NCI-H446 treated with DMSO at 0.1 percent for 48 hours (cell line): ENCODE measurements around the gene C11orf52.

Source experiments
- DNase-seq: peaks from one replicate; lab custom pipeline; 2025; lab: John Stamatoyannopoulos, UW

The C11orf52 gene

GRCh38 chr11:111976119-111976766, 57.5 kb downstream of the C11orf52 start:
- no peak for DNase-seq
